GM21423 (cell line): ENCODE results near the gene GPR132.
A peak's percentile ranks its signal among the peaks of the same experiment; 100 is the strongest.

Experiments
- ATAC-seq: cut with Tn5 transposase; IDR thresholded peaks from one replicate; pipeline ENCODE4 v1.9.1; 2021; ENCODE audit warnings: mild to moderate bottlenecking, moderate library complexity; ENCODE audit not compliant: unreplicated experiment

GPR132 gene

DNA sequence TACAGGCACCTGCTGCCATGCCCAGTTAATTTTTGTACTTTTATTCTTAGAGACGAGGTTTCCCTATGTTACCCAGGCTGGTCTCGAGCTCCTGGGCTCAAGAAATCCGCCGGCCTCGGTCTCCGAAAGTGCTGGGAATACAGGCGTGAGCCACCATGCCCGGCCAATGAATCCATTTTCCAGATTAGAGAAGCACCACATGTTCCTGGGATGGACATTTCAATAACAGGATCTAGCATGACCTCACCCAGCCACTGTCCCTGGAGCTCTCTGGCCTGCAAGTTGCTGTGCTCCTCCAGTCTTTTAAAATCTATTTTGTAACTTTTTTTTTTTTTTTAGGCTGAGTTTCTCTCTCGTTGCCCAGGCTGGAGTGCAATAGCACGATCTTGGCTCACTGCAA, 2.2 kb downstream of the GPR132 start:
- no peak for ATAC-seq

DNA sequence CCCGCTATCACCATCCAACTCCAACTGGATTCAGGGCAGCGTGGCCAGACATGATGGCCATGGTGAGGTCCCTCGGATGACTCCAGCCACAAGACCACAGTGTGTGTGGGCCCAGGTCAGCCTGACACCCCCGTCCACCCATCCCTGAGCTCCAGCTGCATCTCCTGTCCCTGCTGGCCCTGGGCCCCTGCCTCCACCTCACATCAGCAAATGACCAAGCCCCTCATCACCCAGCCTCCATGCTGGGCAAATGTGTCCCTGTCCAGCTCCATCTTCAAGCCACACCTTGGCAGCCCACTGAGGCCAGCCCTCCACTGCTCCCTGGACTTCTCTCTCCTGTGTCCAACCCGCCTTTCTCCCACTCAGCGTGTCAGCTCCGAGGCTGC, 3.2 kb downstream of the GPR132 start:
- no peak for ATAC-seq

DNA sequence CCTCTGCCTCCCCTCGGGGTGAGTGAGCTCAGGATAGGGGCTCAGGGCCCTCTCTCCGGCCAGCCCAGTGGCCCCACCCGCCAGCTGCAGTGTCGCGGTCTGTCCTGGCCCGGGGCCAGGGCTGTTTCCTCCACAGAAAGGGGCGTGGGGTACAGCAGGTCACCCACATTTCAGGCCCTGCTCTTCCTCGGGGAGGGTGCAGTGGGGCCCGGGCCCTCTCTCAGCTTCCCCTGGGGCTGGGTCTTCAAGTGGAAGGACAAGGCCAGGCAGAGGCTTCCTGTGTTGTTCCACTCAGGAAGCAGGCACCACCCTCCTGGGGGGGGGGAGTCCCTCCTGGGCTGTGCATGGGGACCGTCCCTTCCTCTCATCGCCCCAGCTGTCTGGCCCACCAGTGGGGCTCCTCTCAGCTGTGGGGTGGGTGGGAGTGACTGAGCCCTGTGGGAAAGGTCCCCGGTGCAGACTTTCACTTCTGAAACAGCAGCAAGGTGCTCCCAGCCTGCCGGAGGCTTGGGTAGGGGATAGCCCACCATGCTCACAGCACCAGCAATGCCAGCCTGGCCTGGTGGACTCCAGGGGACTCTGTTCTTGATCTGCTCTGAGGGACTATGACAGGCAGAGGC, 3.7 kb downstream of the GPR132 start:
- peak; percentile 28 for ATAC-seq

DNA sequence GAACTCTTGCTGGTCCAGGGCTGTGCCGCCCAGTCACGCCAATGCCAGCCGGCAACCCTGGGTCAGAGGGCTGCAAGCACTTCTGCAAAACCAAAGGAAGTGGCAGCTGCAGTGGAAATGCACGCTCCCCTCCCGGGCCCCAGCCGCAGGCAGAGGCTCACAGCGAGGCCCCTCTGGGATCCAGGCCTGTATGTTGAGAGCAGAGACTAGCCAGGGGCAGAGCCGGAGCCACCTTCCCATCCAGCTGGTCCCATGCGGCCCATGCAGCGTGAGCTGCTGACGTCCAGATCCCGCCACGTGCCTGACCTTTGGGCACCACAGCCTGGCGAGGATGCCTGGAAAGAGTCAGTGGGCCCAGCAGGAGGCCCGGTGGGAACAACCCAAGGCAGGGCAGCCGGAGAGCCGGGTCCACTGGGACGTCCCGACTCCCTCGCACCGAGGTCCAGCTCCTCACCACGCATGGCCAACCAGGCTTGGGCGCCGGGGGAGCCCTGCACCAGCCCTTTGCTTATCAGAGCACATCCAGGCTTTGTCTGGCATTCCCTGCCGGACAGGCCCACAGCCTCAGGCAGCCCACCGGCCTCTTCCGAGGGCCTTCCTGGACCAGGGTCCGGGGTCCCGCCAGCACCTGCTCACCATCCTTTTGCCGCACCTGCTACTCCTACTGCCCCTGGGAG, 4.3 kb downstream of the GPR132 start:
- ATAC-seq = no peak

DNA sequence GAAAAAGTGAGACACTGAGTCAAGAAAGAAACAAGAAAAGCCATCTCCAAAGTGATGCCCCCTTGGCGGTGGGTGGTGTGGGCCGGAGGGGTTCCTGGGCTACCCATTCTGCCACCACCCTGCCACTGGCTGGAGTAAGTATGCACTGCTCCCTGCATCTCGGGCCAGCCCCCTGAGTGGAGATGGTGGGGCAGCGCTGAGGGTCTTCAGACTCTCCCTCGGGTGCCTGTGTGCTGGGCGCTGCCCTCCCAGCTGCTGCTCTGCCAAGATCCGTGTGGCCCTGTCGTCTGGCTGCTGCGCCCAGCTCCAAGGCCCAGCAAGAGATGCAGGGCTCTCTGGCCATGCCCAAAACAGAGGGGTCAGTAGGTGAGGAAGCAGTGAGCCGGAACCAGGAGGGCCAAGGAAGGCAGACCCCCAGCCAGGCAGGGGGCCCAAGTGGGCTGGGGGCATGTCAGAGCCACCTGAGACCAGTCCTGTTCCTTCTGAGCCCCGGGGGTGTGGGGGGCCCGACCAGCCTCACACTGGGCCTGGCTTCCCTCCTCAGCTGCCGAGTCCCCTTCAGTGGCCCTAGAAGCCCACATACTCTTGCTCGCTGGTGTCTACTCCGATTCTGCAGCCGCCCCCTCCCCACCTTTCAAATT, 5.2 kb downstream of the GPR132 start:
- ATAC-seq = no peak

DNA sequence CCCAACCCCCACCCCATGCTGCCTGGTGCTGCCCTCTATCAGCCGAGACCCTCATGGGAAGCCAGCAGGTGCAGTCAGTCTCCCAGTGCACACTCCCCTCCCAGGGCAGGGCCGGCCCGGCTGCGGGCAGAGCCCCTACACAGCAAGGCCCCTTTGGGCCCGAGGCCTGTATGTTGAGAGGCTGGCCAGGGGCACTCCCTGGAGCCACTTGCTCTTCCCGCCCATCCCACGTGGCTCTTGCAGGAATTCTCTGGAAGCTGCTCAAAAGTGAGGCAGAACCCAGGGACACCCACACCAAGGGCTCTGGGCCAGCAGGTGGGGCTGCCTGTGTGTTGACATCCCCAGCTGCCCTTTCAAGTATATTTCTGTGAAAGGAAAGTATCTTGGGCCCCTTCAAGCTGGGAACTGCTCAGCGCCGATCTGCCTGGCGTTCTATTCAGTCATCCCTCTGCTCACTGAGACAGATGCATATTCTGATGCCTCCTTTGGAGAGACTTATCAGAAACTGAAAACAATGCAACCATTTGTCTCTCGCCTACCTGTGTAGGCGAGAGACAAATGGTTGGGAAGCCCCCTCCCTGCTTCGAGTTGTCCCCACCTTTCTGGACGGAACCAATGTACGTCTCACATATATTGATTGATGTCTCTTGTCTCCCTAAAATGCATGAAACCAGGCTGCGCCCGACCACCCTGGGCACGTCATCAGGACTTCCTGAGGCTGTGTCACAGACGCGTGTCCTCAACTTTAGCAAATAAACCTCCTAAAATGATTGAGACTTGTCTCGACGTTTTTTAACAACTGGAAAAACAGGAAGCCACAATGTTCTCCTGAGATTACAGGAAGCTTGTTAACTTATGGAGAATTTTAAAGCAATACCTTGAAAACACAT, 6.0 kb downstream of the GPR132 start:
- ATAC-seq = no peak

DNA sequence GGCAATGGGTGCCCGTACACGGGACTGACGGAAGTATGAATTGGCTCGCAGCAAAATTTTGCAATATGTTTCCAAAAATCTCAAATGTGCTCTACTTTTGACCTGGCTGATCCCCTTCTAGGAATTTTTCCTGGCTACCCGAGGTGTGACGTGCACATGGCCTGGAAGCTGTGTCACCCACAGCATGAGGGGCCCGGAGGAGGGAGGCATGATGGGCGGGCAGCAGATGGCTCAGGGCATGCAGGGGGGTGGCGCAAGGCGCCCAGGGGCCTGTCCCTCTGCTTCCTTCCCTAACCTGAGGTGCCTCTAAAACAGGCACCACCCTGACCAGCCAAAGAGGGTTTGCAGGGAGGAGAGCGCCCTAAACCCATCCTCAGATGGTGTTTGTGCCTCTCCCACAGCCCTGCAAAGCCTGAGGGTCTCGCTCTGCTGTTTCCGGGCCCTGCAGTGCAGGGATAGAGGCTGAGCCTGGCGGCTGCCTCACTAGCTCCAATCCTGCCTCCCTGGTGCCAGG, 6.7 kb downstream of the GPR132 start:
- no peak for ATAC-seq

DNA sequence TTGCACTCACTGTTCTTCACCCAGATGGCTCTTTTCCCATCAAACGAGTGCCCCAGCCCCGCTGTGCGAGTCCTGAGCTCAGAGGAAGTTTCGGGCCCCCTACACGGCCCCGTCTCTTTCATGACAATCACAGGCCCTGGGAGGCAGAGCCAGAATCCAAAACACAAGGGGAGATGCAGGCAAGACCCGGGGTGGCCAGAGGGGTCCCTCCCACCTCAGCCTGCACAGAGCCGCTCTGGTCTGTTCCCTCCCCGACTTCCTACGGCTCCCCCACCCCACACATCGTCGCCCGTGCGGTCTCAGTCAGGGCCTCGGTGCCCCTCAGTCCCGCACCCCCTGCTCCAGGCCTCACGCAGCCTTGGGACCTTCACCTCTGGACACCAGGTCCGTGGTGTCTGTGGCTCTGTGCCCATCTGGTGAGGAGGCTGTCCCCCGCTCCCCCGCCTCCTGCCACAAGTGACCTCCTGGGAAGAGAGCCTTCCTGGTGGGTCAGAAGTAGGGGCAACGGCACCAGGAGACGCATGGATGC, 8.9 kb downstream of the GPR132 start:
- no peak for ATAC-seq

DNA sequence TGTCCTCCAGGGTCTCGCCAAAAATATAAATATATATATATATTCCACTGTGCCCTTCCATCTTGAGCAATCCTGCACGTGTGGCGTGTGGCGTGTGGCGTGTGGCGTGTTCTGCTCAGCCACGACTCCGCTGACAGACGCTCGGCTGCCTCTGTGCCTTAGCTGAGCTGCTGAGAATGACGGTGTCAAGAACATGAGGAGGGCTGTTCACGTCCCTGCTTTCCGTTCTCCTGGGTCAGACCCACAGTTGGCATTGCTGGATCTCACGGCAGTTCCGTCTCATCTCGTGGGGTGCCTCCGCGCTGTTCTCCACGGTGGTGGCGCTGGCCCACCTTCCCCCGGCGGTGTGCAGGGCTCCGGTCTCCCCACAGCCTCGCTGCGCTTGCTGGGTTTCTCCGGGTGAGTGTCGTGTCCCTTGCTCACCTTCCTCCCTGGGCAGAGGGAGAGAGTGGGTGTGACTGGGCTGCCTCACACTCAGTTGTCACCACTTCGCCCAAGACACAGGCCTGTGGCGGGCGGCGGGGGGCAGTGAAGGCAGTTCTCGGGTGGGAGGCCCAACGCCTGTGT, 9.4 kb downstream of the GPR132 start:
- no peak for ATAC-seq

DNA sequence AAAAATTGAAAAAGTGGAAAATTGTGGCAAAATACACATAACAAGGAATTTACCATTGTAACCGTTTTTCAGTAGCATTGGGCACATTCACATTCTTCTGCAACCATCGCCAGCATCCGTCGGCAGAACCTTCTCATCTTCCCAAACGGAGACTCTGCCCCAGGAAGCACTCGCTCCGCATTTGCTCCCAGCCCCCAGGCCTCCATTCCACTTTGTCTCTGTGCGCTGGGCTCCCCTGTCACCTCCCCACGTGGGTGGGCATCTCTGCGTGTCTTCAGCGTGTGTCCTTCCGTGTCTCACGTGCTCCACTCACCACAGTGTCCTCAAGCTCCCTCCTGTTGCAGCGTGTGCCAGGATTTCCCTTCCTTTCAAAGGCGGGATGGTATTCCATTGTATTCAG, 9.9 kb downstream of the GPR132 start:
- no peak for ATAC-seq

DNA sequence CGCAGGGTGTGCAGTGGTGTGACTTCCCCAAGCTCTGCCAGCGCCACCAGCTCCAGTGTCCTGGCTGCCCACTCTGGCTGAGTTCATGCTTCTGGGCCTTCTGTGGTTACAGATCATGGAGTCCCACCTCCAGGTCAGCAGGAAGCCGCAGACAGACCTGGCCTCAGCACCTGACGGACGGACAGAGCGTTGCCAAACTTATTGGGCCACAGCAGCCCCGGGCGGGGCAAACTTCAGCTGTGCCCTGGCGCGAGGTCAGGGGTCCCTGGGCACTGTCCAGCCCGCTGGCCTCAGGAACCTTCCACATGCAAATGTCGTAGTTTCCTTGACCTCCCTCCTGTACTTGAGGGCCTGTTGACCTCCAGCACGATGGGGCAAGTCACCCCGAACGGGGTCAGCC, 11.2 kb downstream of the GPR132 start:
- no peak for ATAC-seq

DNA sequence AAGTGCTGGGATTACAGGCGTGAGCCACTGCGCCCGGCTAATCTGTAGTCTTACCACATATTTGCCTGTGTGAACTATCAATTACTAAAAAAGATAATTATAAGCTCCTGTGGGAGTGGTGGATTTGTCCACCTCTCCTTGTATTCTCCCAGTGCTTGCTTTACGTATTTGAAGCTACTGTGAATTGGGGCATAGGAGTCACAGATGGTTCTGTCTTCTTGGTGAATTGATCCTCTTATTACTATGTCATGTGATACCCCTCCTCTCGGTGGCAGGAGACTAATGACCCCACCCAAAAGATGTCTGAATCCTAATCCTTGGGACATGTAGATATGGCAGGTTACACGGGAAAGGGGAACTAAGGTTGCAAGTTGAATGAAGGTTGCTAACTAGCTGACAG, 11.8 kb downstream of the GPR132 start:
- no peak for ATAC-seq

DNA sequence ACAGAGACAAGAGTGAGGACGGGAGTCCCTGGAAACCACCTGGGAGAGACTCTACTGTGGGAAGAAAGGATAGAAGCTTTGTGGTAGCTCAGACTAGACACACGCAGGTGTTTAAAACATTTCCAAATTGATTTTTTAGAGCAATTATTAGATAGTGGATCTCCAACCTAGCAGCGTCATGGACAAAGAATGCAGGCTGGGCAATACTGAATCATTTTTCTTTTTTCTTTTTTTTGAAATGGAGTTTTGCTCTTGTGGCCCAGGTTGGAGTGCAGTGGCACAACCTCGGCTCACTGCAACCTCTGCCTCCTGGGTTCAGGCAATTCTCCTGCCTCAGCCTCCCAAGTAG, 13.1 kb downstream of the GPR132 start:
- no peak for ATAC-seq

DNA sequence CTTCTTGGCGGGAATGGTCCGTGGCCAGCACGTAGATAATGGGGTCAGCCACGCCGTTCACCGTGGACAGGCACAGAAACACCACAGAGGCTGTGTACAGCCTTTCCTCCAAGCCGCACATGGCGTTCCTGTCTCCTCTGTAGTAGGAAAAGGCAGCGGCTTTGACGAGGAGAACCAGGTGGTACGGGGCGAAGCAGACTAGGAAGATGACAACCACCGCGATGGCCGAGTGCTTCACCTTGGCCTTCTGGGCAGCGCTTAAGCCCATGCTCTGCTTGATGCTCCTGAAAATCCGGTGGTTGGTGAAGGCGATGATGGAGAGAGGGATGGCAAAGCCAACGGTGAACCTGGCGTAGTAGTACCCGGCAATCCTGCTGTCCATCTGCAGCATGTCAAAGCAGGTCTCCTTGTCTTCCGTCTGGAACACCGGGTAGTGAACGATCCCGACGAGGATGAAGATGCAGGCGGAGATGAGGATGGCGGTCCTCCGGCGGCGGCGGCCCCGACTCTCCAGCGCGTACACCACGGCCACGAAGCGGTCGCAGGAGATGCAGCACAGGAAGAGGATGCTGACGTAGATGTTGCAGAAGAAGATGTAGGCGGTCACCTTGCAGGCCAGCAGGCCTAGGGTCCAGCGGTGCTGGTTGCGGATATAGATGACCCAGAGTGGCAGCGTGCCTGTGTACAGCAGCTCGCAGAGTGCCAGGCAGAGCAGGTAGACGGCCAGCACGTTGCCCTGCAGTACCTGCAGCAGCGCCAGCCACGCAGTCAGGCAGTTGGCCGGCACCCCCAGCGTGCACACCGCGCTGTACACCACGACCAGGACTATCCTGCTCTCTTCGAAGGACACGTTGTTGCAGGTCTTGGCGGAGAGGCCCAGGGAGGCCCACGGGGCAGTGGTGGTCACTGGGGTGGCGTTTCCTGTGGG, 13.8 kb downstream of the GPR132 start:
- no peak for ATAC-seq

DNA sequence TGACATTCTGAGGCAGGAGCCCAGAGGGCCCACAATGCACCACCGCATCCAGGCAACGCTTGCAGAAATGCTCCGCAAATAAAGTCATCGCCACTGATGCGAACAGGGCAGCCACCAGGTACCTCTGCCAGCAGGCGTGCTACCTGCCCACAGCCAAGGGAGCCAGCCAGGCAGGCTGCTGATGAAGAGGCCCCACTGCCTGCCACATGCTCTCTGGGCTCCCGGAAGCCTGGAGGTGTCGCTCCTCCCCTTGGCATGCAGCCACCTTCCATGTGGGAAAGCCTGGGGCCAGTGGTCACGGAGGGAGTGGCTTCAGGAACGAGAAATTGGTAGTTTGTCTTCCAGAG, 14.7 kb downstream of the GPR132 start:
- no peak for ATAC-seq

DNA sequence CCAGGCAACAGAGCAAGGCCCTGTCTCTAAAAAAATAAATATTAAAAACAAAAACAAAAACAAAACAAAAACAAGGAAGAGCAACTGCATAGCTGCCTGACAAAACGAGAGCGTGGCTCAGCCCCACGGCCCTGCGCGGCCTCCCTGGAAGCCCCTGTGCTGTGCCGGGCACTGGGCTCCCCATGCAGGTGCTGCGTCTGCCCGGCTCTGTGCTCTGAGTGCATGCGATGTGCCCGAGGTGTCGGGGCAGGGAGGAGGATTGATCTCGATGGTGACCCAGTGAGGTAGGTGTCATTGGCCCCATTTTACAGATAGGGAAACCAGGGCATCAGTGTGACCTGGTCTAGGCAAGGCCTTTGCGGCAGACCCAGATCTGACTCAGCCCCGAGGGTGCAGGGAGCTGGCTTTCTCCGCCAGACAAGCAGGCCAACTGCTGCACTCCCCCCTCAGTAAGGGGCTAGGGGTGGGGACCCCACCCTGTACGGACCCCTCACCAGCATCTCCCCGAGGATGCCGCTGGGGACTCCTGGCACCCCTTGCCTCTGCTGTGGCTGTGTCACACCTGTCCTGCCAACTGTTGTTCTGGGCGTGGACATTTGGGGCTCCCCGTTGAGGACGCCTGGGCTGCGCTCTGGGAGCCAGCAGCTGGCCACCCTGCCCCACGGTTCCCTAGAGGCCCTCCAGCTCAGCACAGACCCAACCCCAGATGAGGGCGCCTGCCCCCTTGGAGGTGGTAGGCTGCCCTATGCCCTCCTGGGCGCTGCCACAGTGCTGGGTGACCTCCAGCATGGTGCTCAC, 15.3 kb downstream of the GPR132 start:
- ATAC-seq = no peak

DNA sequence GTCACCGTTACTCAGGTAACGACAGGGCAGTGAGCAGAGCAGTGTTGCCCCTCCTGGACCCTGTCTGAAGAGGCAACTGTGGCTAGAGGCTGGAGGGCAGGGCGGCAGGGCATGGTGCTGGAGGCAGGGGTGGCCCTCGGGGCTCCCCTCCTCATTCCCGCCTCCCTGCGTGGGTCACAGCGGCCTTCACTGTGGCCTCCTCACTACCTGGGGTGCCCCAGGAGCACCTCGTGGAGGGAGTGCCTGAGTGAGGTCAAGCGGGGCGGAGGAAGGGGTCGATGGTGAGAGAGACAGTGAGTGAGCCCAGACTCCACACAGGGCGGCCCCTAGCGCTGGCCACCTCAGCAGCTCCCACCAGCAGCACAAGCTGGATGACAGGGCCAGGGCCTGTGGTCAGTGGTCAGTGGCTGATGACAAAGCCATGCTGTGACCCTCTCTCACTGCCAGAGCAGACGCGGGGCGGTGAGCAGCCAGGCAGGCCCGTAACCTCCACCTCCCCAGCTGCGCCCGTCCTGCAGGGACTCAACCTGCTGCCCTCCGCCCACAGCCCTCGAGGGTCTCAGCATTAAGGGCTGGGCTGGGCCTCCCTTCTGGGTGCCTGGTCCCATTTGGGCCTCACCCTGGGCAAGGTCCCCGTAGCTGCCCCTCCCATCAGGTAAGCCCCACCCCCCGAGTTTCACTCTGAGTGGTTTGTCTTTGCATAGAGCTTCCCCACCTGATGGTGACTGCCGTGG, 17.8 kb downstream of the GPR132 start:
- no peak for ATAC-seq

DNA sequence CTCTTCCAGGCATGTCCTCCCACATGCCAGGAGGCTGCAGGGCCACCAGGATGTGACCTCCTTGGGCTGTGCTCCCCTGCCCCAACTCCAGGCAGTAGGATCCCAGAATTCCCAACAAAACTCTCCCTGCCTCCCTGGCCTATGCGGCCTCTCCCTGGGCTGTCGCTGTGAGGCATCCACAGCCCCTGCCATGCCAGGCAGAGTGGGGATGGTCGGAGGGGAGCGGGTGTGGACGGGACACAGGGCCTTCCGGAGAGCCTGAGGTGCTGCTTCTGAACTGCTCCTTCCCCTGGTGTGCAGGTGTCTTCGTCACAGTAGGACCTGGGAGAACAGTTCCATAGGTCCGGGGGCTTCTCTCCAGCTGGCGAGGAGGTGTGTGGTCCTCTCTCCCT, 18.3 kb downstream of the GPR132 start:
- no peak for ATAC-seq
